HG03045 (cell line): ENCODE measurements around the gene KRTAP12-4.
"Not testable (repeated sequence)": the region's sequence is repeated elsewhere in the genome, so short reads cannot be mapped to it uniquely, and the experiment has no call there.

Source experiments
- ATAC-seq: cut with Tn5 transposase; IDR thresholded peaks from one replicate; pipeline ENCODE4 v1.9.1; 2021; ENCODE audit warnings: mild to moderate bottlenecking, moderate library complexity; ENCODE audit not compliant: unreplicated experiment

Gene KRTAP12-4

DNA sequence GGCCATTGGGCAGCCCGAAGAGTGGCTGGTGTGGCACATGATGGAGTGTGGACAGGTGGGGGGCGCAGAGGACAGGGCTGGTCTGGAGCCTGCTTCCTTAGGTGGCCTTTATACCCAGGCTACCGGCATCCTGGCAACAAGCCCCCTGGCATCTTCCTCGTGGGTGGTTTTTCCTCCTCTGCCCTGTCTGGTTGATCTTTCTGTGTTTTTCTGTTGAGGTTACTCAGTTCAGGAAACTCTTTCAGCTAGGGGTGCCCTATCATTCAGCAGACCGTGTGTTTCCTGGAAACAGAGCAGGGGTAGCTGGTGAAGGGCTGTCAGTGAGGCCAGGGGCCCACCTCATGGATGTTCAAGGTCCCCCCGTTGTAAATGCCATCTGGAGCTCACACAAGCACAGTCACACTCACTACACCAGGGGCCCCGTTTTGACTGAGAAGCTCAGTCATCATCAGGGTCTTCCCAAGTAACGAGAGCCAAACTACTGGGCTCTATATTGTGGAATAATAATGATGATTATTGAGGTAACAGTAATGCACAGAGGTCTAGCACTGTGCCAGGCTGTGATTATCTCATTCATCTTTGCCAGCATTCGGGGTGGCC, at the start of gene KRTAP12-4:
KRTAP12-4 (minus strand) TSS at position 84 of the 600 bp plus-strand sequence; CDS start at position 39, 45 bp downstream.
- ATAC-seq: no peak

DNA sequence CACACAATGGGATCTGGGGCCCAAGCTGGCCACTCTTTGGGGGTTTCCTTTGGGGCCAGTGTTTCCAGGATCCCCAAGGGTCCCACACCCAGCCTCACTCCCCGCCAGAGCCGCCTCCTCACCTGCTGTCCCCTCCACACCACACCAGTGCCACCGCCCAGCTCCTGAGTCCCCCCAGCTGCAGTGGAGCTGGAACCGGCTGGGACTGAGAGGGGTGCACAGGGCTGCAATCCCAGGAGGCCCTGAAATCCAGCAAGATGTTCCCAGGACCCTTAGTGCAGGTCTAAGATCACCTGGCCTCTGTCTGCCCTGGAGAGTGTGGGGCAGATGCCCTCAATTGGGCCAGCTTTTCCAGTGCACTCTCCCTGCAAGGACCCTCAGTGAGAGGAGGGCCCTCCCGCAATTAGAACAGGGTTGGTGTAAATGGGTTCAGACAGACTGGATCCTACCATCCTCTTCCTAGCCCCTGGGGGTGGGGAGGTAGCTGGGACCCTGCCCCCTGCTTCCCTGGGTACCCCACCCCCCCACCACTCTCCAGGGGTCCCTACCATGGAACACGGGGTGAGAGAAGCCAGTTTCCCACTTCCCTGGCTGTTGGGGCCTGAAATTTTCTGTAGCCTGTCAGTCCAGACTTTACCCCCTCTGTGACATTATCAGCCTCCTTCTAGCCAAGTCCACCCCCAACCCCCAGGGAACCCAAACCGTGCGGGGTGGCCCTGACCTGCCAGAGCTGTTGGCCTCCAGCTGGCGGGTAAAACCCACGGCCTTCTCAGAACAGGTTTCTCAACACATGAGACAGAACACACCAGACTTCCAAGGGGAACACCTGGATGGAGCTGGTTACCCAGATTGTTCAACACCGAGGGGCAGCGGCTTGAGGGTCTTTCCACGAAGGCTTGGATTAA, 49.5 kb upstream of the KRTAP12-4 start:
- no peak for ATAC-seq

- no peak for ATAC-seq
These were observed 48.7 kb upstream of the KRTAP12-4 start for GRCh38 chr21:44702973-44703730.

DNA sequence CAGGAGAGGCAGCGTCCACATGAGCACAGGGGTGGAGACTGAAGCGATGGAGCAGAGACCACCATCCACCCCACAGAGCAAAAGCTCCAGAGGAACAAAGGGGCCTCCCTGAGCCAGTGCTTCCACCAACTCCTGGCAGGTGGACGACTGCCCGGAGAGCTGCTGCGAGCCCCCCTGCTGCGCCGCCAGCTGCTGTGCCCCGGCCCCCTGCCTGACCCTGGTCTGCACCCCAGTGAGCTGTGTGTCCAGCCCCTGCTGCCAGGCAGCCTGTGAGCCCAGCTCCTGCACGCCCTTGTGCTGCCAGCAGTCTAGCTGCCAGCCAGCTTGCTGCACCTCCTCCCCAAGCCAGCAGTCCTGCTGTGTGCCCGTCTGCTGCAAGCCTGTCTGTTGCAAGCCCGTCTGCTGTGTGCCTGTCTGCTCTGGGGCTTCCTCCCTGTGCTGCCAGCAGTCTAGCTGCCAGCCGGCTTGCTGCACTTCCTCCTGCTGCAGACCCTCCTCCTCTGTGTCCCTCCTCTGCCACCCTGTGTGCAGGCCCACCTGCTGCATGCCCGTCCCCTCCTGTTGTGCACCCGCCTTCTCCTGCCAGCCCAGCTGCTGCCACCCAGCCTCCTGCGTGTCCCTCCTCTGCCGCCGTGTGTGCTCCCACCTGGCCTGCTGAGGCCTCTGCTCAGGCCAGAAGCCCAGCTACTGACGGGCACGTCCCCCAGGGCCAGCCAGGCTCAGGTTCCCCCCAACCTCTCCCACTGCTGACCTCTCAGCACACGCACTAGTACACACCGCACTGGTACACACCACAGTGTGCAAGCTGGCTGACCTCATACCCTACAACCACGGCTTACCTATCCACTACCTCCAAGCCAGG, 47.9 kb upstream of the KRTAP12-4 start:
- no peak for ATAC-seq

DNA sequence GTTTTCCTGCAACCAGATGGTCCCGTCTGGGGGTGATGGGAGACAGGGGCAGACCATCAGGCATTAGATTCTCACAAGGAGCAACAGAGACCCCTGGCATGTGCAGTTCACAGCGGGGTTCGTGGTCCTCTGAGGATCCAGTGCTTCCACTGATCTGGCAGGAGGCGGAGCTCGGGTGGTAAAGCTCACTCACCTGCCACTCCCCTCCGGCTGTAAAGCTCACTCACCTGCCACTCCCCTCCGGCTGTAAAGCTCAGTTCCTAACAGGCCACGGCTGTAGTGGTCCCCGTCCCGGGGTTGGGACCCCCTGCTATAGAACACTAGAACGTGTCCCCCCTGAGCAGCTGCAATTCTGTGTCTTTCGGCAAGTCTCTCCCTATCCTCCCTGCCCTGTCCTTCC, 47.1 kb upstream of the KRTAP12-4 start:
- ATAC-seq: no peak

DNA sequence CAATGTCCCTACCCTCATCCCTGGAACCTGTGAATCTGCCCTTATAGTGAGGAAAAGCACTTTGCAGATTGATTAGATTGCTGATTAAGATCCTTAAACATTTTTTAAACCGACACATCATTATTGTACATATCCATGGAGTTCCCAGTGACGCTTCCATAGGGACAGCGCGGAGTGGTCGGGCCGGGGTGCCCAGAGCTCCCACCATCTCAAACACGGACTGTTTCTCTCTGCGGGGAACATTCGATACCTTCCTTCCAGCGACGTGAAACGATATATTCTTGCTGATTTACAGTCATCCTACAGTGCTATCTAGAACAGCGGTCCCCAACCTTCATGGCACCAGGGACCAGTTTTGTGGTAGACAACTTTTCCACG, 46.6 kb upstream of the KRTAP12-4 start:
- ATAC-seq: no peak

- ATAC-seq: no peak
These were observed 45.9 kb upstream of the KRTAP12-4 start for GRCh38 chr21:44700101-44701022.

DNA sequence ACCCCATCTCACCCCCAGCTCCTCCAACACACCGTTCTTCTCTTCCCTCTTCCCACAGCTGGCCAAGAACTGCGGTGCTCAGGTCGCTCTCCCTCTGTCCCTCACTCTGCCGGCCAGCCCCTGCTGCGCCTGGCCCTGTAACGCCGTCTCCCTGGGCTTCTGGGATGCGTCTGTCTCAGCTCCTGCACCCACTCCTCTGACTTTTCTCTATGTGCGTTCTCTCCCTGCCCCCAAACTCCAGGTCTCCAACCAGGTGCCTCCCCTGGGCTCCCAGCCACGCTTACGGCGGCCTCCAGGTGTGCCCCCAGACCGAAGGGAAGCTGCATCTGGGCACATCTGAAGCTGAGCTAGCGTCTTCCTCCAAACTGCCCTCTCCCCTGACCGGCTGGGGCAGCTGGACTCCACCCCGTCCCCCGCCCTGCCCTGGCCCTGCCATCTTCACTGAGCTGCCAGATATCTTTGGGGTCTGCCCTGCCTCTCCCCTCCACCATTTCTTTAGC, 45.1 kb upstream of the KRTAP12-4 start:
- ATAC-seq: no peak

DNA sequence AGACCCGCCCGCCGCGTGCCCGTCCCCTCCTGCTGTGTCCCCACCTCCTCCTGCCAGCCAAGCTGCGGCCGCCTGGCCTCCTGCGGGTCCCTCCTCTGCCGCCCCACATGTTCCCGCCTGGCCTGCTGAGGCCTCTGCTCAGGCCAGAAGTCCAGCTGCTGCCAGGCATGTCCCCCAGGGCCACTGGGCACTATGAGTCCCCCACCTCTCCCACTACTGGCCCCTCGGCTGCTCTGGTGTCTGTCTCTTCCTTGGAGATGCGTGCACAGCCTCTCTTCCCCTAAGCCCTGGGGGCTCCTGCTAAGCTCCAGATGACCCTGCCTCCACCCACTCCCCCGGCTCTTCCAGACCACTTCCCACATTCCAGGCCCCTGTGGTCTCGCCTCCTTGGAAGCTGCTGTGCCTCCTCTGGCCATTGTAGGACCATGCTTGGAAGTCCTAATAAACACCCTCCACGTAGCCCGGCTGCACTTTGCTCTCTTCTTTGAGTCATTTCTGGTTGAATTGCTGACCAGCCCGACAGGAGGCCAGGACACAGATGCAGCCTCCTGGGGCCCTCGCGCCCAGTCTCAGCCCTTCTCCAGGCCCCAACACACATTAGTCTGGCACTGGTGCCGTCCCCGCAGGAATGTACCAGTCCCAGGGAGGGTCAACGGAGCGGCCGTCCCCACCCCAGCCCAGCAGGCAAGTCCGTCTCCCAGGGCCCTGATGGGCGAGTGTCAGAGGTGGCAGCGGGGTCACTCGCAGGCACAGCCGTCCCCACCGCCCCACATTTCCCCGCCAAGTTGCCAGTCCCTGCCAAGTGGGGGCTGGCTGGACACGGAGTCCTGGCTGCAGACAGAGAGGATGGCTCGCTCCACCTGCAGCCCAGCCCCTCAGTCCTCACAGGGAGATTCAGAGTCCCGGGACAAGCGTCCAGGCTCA, 43.6 kb upstream of the KRTAP12-4 start:
- no peak for ATAC-seq

GRCh38 chr21:44697172-44697810, 42.8 kb upstream of the KRTAP12-4 start, which contains the start of gene KRTAP10-12:
Gene KRTAP10-12 (plus strand): TSS chr21:44697172. CDS start chr21:44697202, 30 bp downstream.
- not testable (repeated sequence) for ATAC-seq

GRCh38 chr21:44696572-44696971, 42.1 kb upstream of the KRTAP12-4 start:
- ATAC-seq: no peak

DNA sequence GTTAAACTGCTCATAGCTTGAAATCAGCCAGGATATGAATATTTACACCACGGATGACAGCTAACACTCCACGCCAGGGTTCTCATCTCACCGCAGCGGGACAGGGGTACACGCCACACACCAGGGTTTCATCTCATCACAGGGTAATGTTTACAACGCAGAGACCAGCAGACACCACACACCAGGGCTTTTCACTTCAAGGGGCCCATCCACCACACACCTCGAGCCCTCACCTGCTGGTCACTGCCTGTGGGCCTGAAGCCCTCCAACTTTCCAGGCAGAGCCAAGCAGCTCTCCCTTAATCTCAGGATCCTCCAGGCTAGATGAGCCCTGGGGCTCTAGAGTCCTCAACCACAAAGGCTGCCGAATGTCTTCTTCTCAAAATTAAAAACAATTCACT, 41.2 kb upstream of the KRTAP12-4 start:
- no peak for ATAC-seq

GRCh38 chr21:44695184-44695583, 40.7 kb upstream of the KRTAP12-4 start:
- no peak for ATAC-seq

GRCh38 chr21:44694776-44695175, 40.3 kb upstream of the KRTAP12-4 start:
- no peak for ATAC-seq

- ATAC-seq: no peak
These were observed 38.5 kb upstream of the KRTAP12-4 start for GRCh38 chr21:44692798-44693512.

GRCh38 chr21:44691686-44692085, 37.2 kb upstream of the KRTAP12-4 start:
- ATAC-seq: no peak

GRCh38 chr21:44689740-44690139, 35.3 kb upstream of the KRTAP12-4 start:
- ATAC-seq: not testable (repeated sequence)
